HG02642 (cell line): ENCODE data around the gene SETD7.

ENCODE experiments used
- ATAC-seq: cut with Tn5 transposase; IDR thresholded peaks from one replicate; pipeline ENCODE4 v1.9.1; 2021; ENCODE audit warnings: mild to moderate bottlenecking; ENCODE audit not compliant: unreplicated experiment, poor library complexity

SETD7 gene

GRCh38 chr4:139521754-139522401 lies 34.1 kb downstream of the SETD7 start:
- ATAC-seq, result no peak

- no peak for ATAC-seq
Observed at GRCh38 chr4:139515531-139515958, 40.5 kb downstream of the SETD7 start.

GRCh38 chr4:139514382-139515059 lies 41.5 kb downstream of the SETD7 start:
- no peak for ATAC-seq

DNA sequence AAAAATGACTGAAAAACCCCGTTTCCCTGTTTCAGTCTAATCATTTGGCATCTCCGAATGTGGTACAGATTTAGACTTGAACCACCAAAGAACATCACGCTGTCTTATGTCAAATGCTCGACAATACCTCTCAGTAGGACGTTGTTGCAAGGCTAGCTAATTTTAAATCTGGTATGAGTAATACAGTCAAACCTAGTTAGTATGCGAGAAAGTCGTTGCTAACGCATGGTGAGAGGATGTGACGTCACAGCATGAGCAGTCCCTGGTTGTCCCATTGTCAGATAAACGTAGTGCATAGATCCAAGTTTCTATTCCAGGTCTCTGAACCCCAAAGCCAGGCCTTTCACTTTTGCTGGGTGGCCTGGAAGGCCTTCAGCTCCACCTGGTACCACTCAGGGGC lies 44.7 kb downstream of the SETD7 start:
- ATAC-seq, result no peak

DNA sequence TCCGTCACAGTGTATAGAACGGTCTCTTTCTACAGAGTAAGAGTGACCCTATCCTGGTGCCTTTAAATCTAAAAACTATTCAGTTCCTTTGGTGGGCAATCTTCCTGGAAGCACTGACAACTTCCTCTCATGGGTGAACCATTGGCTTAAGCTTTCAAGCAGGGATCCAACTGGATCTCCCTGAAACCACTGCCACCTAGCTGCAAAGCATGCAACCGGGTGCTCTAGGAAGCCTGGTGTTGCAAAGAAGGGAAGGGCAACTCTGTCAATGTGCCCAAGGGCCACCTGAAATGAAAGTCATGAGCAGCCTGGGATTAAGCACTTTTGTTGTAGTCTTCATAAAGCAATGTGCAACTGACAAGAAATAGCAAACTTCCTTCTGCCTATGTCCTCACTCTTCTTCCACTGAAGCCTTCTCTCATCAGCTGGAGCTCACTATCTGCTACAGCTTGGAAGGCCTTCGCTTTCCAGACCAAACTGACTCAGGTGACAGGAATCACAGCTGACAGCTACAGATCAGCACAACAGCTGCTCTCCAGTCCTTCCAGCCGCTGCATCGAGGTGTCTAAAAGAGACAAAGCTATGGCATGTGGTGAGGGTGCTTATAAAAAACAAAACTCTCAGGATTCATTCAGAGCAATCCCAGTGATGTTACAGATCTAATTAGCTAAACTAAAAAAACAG lies 46.1 kb downstream of the SETD7 start:
- no peak for ATAC-seq

DNA sequence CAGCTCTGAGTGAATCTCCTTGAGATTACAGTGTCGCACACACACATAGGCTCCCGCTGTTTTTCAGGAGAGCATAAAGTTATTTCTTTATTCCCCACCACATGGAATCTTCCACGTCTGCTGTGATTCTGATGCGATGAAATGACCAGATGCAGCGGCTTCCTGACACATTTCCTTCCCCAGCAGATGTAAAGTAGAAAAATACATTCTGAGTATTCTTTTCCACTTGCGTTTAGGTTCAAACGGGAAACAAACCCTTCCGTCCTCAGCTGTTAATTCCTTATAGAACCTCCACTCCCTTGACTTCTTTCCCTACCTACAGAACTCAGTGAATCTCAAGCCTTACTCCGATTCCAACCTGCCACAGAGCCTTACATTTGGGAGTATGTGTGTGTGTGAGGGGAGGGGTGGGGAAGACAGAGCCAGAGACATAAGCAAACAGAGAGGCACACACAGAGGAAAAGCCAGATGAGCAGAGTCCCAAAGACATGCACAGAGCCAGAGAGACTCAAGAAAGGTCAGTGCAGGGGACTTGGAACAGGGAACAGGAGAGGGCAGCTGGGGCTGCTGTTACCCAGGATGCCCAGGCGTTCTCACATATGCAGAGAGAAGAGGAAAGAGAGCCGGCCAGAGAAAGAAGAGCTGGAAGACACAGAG lies 47.3 kb downstream of the SETD7 start:
- no peak for ATAC-seq

GRCh38 chr4:139506774-139507173 lies 49.2 kb downstream of the SETD7 start:
- no peak for ATAC-seq

GRCh38 chr4:139503622-139504166 lies 52.3 kb downstream of the SETD7 start:
- ATAC-seq, result no peak

DNA sequence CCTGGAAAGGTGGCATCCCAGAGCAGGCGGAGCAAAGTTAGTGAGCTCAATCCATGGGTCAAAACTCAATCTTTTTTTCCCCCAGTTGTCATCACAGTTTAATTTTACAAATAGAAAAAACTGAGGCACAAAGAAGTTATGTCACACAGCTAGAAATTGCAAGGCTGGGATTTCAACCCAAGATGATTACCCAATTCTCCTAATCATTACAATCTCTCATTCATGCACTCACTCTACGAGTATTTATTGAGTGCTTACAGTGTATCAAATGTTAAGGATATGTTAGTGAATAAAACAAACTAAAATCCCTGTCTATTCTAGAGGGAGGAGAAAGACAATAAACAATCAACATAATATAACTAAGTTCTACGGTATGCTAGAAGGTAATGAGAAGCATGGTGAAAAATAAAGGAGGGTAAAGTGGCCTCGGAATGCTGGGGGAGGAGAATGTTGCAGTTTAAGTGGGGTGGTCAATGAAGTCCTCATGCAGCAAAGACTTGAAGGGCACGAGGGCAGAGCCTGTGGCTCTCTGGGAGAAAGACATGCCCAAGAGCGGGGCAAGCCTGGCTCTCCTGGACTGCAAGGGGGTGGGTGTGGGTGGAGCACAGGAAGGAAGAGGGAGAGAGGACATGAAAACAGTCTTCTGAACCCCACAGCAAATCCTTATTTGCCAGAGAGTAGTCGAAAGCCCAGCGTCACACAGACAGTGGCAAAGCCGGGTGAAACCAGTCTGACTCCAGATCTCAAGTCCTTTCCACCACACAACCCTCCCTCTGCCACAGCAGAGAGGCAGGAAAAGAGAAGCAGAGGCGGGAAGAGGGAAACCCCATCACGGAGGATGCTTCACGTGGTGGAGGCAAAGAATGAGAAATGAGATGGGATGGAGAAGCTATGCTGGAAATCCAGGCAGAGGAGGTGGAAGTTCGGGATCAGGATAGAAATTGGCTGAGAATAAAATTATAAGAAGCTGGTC lies 53.8 kb downstream of the SETD7 start:
- ATAC-seq, result no peak

DNA sequence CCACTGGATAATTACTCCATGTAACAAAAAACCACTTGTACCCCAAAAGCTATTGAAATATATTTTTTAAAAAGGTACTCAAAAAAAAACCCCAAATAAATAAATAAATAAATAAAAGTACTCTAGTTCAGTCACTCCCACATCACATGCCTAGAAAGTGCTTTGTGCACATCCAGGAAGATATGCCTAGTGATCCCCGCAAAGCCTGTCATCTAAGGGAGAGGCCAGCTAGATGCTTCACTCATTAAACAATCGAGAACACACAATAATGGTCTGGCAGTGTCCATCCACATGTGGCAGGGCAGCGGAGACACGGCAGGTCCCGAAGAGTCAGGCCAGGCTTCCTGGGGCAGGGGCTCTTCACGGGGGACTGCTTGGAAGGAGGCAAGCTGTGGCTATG lies 54.5 kb downstream of the SETD7 start:
- no peak for ATAC-seq

- ATAC-seq, result no peak
Observed at GRCh38 chr4:139501117-139501516, 54.9 kb downstream of the SETD7 start.

DNA sequence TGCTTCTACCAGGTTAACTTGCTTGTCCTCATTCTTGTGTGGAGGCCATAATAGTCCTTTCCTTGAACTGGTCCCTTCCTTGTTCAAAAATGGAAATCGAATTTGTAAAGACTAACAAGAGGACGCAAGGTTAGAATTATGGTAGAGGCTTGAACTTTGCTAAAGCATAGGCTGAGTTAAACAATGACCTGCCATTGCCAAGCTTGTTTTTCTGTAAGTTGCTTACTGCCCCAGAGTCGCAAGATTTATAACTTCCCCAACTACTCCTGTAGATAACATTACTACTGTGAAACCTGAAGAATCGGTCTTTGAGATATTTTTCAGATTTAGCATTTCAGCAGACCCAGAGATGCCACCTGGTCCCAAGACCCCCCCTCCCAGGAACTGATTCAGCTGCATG lies 56.8 kb downstream of the SETD7 start:
- no peak for ATAC-seq

DNA sequence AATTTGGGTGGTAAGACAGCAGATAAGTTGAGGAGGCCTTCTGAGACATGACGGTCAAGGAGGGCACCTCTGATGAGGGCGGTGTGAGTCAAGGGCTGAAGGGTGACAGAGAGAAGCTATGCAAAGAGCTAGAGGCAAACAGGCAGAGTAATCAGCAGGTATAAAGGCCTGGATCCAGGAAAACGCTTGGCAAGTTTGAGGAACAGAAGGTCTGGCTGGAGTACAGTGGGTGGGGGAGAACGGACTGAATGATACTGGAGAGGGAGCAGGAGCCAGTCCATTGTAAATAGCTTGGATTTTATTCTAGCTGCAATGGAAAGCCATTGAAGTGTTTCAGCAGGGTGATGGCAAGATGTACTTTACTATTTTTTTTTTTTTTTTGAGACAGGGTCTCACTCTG lies 62.8 kb downstream of the SETD7 start:
- ATAC-seq, result no peak

- ATAC-seq, result no peak
Observed at GRCh38 chr4:139492429-139492828, 63.6 kb downstream of the SETD7 start.

DNA sequence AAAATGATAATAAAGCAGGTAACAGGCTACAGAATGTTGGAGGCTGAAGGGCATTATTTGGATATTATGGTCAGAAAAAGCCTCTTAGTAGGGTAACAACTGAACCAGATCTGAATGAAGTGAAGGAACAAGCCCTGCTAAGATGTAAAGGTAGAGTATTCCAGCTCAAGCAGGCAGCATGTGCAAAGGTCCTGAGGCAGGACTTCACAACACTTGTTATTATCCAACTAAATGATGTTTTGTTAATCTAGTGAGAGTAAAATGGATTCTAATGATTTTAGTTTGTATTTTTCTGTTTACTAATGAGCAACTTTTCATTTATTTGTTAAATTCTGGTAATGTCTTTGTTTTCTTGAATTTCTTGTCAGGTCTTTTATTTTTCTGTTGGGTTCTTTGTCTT lies 66.4 kb downstream of the SETD7 start:
- no peak for ATAC-seq

DNA sequence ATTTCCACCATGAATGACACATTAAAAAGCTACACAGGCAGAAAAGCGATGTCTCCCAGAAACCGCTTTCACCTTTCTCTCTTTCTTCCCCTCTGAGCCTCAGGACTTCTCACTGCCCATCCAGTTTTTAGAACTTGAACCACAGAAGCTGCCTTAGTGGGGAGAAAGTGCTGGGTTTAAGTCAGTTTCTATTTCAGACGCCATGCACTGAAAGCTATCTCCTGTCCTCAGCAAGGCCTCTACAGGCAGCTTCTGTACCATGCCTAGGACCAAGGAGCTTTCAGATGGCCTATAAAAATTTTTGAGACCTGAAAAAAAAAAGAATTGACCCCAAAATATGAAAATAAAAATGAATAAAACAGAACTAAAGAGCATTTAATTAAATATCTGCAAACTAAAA lies 67.6 kb downstream of the SETD7 start:
- no peak for ATAC-seq

GRCh38 chr4:139484783-139485311 lies 71.2 kb downstream of the SETD7 start:
- no peak for ATAC-seq

DNA sequence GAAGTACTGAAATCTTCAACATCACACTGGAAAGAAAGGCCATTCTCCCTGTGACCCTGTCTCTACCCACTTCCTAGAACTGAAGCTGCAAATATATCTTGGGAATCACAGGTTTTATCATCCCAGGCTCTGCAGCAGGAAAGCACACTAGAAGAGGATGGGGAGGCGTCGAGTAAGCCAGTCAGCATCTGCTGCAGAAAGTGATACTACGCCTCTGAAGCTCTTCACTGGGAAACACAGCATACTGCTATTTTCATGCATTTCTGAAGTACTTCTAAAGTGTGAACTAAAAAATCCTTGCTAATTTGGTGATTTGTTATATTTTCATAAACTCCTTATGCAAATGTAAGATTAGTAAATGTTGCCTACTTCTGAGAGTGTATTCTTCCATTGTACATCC lies 73.0 kb downstream of the SETD7 start:
- ATAC-seq, result no peak

DNA sequence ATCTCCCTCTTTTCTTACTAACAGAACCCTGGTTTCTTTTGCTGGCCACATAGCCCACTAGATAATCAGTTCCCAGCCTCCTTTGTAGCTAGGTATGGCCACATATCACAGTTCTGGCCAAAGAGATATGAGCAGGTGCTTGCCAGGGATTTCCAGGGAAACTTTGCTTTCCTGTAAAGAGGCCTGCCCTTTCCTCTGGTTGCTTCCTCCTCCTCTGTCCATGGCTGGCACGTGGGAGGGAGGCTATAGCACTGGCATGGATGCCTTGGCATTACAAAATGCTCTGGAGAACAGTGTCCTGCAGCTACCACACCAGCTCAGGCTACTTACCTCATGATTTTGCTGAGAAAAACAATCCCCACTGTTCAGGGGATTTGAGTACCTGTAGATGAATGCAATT lies 74.6 kb downstream of the SETD7 start:
- no peak for ATAC-seq
